Large intestine (tissue), 3 donors: ENCODE data around the gene PXMP4. TPM values are rescaled to one million over a fixed set of nuclear protein-coding genes. Genes with fewer than 3 reads are reported as not detected.

Source experiments
- DNase-seq, 2 donors: peaks; one replicate each; pipeline versions ENCODE4 v3.0.0 to v3.0.0-alpha.2; 2013
- H3K27ac ChIP-seq: one replicate; pipeline ENCODE4 v1.5.1; 2013; ENCODE audit warnings: low read length
- H3K27me3 ChIP-seq: 2 replicates; pipeline ENCODE4 v1.6.1; 2013; ENCODE audit warnings: low read length; ENCODE audit not compliant: control insufficient read depth, insufficient read depth
- H3K36me3 ChIP-seq: 2 replicates; pipeline ENCODE4 v1.6.1; 2013; ENCODE audit warnings: low read length; ENCODE audit not compliant: control insufficient read depth, insufficient read depth
- H3K4me1 ChIP-seq: one replicate; pipeline ENCODE4 v1.6.1; 2013; ENCODE audit warnings: low read length; ENCODE audit not compliant: control insufficient read depth, insufficient read depth
- H3K4me3 ChIP-seq: one replicate; pipeline ENCODE4 v1.5.1; 2013; ENCODE audit warnings: low read length
- H3K9me3 ChIP-seq: one replicate; pipeline ENCODE4 v1.6.1; 2013; ENCODE audit warnings: mild to moderate bottlenecking, low read depth, low read length, moderate library complexity; ENCODE audit not compliant: control insufficient read depth
- WGBS: methylation state at CpG from one replicate; pipeline ENCODE4 v1.1.5; 2013; ENCODE audit warnings: low lambda C conversion rate; ENCODE audit not compliant: insufficient coverage; 5-methylcytosine and 5-hydroxymethylcytosine counted together
- polyA plus RNA-seq: library from polyadenylated mRNA; unstranded; fragments of 120-200 nt; gene quantifications from one replicate; pipeline ENCODE4 v1.2.1, GENCODE V29; 2013

PXMP4 gene
- polyA plus RNA-seq, 1 donor, result 10.2 TPM

DNA sequence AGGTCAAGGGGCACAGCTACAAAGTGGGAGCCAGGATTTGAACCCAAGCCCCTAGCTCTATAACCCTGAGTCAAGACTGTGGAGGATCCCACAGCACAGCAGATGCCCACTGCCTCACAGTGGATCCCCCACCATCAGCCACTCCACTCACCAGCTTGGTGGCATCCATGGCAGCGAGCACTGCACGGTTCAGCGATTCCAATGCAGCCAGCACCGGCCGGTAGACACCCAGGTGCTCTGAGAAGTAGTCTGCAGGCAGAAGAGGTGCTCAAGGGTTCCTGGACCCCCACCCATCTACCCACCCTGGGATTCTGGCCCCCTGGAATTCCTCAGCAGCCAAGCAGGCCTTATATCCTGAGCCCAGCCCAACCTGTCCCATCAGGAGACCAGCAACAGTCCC lies 50.9 kb downstream of the PXMP4 start:
- Histone ChIP-seq H3K9me3 (peaks cover 3% of the 10 kb centered on the region), H3K27me3 (no peaks in the 10 kb centered on the region), H3K27ac (no peak overlapping the region), H3K4me1 (peaks cover 29% of the 10 kb centered on the region), H3K36me3 (peaks cover 24% of the 10 kb centered on the region), H3K4me3 (no peak overlapping the region)
- no peak for DNase-seq
- WGBS, result no CpG with 5 or more reads among the region's 5 CpGs

DNA sequence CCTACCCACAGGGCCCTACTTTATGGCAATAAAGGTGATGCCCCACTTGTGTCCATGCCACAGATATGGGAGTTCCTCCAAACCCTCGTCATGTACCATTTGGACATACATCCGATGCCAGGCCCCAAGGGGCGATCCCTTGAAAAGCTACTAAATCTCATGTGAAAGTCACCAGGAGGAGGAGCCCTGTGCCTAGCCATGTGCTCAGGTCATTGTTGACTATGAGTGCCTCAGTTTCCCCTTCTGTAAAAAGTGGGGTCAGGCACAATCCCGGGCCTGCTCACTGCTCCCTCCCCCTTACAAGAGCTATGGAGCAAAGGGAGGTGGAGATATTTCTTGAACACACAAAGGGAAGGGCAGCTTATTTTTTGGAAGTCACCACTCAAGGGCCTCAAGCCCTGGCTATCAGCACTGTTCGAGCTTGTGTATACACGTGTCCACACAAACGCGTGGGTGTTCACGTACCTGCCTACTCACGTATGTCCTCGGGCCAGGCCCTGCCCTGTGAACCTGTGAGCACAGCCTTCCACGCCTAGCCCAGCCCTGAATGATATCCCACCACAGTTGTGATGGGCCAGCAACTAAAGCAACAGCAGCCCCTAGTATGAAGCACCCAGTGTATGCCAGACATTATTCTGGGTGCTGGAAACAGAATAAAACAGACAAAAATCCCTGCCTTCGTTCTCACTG lies 51.5 kb downstream of the PXMP4 start:
- H3K36me3 ChIP-seq, result peaks cover 24% of the 10 kb centered on the region
- H3K27ac ChIP-seq, result no peak overlapping the region
- no peaks in the 10 kb centered on the region for H3K27me3 ChIP-seq
- WGBS, result 80% methylated on average over 1 of the region's 13 CpGs
- H3K4me1 ChIP-seq, result peaks cover 32% of the 10 kb centered on the region
- H3K4me3 ChIP-seq, result no peak overlapping the region
- H3K9me3 ChIP-seq, result peaks cover 3% of the 10 kb centered on the region
- DNase-seq, result no peak

DNA sequence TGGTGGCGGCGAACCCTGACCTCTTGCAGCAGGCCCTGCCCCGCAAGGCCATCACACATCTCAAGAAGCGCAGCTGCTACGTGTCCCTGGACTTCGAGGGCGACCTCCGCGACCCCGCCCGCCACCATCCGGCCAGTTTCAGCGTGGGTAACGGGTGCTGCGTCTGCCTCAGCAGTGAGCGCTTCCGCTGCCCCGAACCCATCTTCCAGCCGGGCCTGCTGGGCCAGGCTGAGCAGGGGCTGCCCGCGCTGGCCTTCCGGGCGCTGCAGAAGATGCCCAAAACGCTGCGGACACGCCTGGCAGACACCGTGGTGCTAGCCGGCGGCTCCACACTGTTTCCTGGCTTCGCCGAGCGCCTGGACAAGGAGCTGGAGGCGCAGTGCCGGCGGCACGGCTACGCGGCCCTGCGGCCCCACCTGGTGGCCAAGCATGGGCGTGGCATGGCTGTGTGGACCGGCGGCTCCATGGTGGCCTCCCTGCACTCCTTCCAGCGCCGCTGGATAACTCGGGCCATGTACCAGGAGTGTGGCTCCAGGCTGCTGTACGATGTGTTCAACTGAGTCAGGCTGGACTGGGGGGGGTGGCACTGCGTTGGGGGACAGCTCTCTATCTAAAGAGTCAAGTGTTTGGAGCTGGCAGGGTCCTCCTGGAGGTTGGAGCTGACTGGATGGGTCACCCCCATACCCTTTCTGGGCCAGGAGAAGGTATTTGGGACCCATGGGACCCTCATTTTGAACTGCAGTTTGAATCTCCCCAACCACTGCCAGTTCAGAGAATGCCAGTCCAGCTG lies 52.2 kb downstream of the PXMP4 start:
- H3K27ac ChIP-seq, result peak overlapping the region; percentile 83
- DNase-seq, result peak; percentile 62 to 80
- peaks cover 3% of the 10 kb centered on the region for H3K9me3 ChIP-seq
- H3K4me1 ChIP-seq, result peaks cover 27% of the 10 kb centered on the region
- no peaks in the 10 kb centered on the region for H3K27me3 ChIP-seq
- H3K36me3 ChIP-seq, result peaks cover 24% of the 10 kb centered on the region
- WGBS, result no CpG with 5 or more reads among the region's 47 CpGs
- peak overlapping the region; percentile 49 for H3K4me3 ChIP-seq

DNA sequence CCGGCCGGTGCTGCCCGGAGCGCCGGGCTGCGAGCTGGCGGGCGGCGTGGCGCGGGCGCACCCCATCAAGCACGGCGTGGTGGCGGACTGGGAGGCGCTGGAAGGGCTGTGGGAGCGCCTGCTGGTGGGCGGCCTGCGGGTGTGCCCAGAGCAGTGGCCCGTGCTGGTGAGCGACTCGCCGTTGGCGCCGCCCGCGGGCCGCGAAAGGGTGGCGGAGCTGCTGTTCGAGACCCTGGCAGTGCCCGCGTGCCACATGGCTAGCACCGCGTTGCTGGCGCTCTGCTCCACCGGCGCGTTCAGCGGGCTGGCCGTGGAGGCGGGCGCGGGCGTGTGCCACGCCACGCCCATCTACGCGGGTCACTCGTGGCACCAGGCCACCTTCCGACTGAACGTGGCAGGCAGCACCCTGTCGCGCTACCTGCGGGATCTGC lies 52.9 kb downstream of the PXMP4 start:
- H3K4me3 ChIP-seq, result peak overlapping the region; percentile 49
- H3K9me3 ChIP-seq, result peaks cover 3% of the 10 kb centered on the region
- H3K4me1 ChIP-seq, result peaks cover 27% of the 10 kb centered on the region
- peaks cover 24% of the 10 kb centered on the region for H3K36me3 ChIP-seq
- H3K27me3 ChIP-seq, result no peaks in the 10 kb centered on the region
- peak overlapping the region; percentile 83 for H3K27ac ChIP-seq
- WGBS, result no CpG with 5 or more reads among the region's 55 CpGs
- DNase-seq, result peak in 1 of 2 donors; percentile 67

DNA sequence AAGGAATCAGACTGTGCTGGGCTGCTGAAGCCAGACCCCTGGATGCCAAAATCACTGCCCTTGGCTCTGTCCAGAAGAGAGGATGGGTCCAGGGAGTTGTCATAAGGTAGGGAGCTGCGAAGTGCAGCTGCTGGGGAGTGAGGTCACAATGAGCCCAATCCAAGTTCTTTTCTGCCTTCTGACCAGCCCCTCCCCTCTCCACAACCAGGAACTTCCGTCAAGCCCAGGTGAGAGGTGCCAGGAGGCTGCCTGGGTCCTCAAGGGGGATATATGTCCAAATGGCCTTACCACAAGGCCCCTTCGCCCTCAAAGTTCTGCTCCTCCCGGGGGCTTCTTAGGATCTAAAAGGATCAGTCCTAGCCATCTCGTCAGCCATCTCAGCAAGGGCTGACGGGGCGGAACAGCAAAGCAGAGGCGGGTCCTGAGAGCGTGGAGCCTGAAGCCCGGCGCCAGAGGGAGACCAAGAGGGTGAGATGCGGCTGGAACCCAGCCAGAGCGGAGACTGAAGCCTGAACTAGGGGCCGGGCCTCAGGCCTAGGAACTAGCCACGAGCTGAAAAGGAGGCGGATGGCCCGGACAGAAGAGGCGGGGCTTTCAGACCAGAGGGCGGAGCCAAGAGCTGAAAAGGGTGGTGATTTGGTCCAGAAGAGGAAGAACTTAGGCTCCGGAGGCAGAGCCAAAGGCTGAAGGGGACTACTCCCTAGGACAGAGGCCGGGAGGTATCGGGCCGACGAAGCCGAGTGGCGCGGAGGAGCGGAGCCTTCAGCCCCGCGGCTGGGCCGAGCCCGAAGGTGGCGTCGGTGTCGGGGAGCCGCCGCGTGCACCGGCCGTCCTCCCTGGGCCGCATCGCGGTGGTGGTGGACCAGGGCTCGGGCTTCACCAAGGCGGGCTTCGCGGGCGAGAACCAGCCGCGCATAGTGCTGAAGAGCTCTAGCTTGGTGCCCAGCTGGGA lies 53.5 kb downstream of the PXMP4 start, which contains the start of gene ACTL10:
TSS of gene ACTL10 (plus strand) at position 651 of the 952 bp plus-strand sequence. CDS start 555 bp downstream, outside the sequence.
- Histone ChIP-seq H3K4me1 (peaks cover 27% of the 10 kb centered on the region), H3K9me3 (peaks cover 3% of the 10 kb centered on the region), H3K36me3 (peaks cover 20% of the 10 kb centered on the region), H3K4me3 (peak within 1 kb of the TSS; percentile 49), H3K27ac (peak within 1 kb of the TSS; percentile 83), H3K27me3 (no peaks in the 10 kb centered on the region)
- WGBS, result no CpG with 5 or more reads among the region's 50 CpGs
- DNase-seq, result peak; percentile 96 to 98

DNA sequence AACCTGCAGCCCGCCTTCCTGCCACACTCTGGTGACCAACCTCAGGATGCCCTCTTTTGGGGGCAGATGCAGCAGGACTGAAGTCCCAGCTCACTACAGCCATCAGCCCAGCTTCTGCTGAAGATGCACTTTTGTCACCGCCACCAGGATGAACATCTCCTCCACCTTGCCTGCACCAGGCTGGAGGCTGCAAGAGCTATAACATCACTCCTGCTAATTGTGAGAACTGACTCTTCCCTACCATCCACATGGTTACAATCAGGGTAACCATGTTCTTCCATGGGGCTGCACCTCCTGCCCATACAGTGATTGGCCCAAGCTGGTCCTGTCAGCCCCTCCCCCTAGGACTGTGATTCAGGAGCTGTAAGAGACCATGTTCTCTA lies 55.4 kb downstream of the PXMP4 start:
- Histone ChIP-seq H3K9me3 (peaks cover 4% of the 10 kb centered on the region), H3K27ac (no peak overlapping the region)

DNA sequence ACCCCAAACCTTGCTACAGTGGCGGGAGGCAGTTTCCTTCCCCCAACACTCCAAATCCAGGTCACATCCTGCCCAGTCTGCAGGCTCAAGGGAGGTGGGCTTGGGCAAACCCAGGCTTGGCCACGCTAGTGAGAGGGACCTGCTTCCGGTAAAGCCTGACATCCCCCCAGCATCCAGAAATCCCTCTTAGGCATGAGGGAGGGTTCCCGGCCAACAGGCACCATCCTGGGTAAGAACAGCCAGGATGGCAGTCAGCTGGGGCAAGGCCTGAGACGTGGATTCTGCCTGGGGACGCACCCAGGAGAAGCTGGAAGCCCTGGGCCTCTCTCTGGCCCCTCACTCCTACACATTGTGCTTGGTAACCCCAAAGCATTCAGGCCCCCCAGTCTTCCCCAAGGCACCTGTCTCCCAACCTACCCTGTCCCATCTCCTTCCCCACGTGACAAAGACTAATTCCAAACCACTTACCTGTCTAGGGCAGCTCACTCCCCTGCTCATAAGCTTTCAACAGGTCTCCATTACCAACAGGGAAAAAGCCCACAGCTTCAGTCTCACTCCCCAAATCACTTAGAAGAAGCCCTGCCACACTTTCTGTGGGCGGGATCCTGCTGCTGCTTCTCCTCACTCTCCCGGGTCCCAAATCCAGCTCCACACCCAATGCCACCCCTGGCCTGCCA lies 55.9 kb downstream of the PXMP4 start:
- Histone ChIP-seq H3K27ac (peak overlapping the region; percentile 84), H3K9me3 (peaks cover 6% of the 10 kb centered on the region), H3K27me3 (no peaks in the 10 kb centered on the region), H3K4me3 (peak overlapping the region; percentile 90), H3K4me1 (peaks cover 27% of the 10 kb centered on the region), H3K36me3 (peaks cover 21% of the 10 kb centered on the region)
- no peak for DNase-seq
- WGBS, result no CpG with 5 or more reads among the region's 9 CpGs

More for the DNA sequence above, 55.4 kb downstream of the PXMP4 start:
- H3K4me1 ChIP-seq, result peaks cover 27% of the 10 kb centered on the region
- H3K27me3 ChIP-seq, result no peaks in the 10 kb centered on the region
- no CpG with 5 or more reads among the region's 2 CpGs for WGBS
- DNase-seq, result no peak
- H3K36me3 ChIP-seq, result peaks cover 21% of the 10 kb centered on the region
- no peak overlapping the region for H3K4me3 ChIP-seq

DNA sequence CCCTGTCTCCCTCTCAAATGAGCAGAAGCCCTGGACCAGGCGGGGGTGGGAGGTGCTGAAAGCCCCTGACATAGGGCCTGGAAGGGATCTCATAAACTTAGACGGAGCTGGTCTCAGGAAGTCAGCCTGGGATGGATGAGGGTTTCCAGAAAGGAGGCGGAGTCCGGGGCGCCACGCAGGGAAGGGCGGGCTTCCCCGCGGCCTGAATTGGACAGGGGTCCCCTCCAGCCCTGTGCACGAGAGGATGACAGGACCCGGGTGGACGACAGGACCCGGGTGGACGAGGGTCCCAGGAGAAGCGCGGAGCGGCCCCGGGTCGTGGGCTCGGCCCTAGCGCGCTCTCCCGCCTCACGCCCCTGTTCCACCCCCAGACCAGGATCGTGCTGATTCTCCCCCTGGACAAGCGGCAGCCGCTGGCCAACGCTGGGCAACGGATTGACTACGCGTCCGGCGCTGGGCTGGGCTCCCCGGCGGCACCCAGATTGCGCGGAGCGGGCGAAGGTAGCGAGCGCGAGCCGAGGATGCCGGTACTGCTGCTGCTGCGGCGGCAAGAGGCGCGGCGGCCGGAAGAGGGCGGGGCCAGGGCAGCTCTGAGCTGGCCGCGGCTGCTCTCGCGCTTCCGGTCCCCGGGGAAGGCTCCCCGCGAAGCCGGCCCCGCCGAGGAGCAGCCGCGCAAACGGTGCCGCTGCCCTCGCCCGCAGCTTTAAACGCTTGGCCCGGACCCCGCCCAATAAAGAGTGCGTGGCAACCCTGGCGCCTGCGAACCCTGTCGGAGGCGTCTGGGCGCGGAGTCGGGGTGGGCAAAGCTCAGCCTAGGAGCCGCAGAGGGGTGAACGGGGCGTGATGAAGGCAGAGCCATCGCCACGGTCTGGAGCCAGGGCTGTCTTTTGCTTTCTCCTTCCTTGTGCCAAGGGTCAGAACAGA lies 56.7 kb downstream of the PXMP4 start:
- Histone ChIP-seq H3K27me3 (no peaks in the 10 kb centered on the region), H3K27ac (peak overlapping the region; percentile 84), H3K9me3 (peaks cover 6% of the 10 kb centered on the region), H3K4me3 (peak overlapping the region; percentile 90), H3K36me3 (peaks cover 21% of the 10 kb centered on the region), H3K4me1 (peaks cover 27% of the 10 kb centered on the region)
- peak; percentile 71 to 86 for DNase-seq
- no CpG with 5 or more reads among the region's 84 CpGs for WGBS

DNA sequence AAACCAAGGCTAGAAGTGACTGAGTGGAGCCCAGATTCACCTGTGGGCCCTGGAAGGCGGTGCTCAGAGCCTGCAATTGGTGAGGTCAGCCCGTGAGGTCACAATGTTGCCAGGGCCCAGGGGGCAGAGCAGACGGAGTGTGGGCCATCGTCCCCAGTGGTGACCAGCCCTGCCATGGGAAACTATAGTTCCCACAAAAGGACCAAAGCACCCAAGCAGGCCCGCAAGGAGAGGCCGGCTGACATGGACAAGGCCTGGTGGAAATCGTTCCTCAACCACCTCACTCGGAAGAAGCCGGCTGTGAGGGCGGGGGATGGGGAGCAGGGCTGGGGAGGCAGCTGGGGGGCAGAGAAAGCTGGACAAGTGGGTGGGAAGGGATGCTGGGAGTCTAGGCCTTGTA lies 57.9 kb downstream of the PXMP4 start, which contains the start of gene C20orf144:
TSS of gene C20orf144 (plus strand) at position 156 of the 400 bp plus-strand sequence. CDS start at position 175, 19 bp downstream.
- no peak for DNase-seq
- peaks cover 33% of the 10 kb centered on the region for H3K36me3 ChIP-seq
- no peaks in the 10 kb centered on the region for H3K27me3 ChIP-seq
- peaks cover 18% of the 10 kb centered on the region for H3K4me1 ChIP-seq
- peak within 1 kb of the TSS; percentile 90 for H3K4me3 ChIP-seq
- H3K27ac ChIP-seq, result peak within 1 kb of the TSS; percentile 84
- H3K9me3 ChIP-seq, result peaks cover 3% of the 10 kb centered on the region
- WGBS, result no CpG with 5 or more reads among the region's 10 CpGs
